Neural cell (in vitro differentiated cells): ENCODE results near the gene CMTM3.

Source experiments
- CTCF ChIP-seq: fragments of 450-650 bp; IDR thresholded peaks from 2 replicates; pipeline ENCODE4 v1.5.1; 2014; ENCODE audit warnings: antibody characterized with exemption, mild to moderate bottlenecking, moderate library complexity; ENCODE audit not compliant: poor library complexity, severe bottlenecking
- EZH2 ChIP-seq: fragments of 200-600, 300-800 bp; shearing (Covaris generic), sonication (generic); IDR thresholded peaks from 2 replicates; pipeline ENCODE4 v1.6.1; 2014; ENCODE audit warnings: antibody characterized with exemption, low read length, borderline replicate concordance, mild to moderate bottlenecking; ENCODE audit not compliant: insufficient read depth, poor library complexity, severe bottlenecking
- POLR2AphosphoS5 ChIP-seq: IDR thresholded peaks from 2 replicates; pipeline ENCODE4 v1.6.1; 2012
- REST ChIP-seq: IDR thresholded peaks from 2 replicates; pipeline ENCODE4 v1.6.1; 2012; ENCODE audit warnings: borderline replicate concordance
- SMC3 ChIP-seq: fragments of 450-650 bp; conservative IDR thresholded peaks from 2 replicates; pipeline ENCODE4 v1.6.1; 2014; ENCODE audit warnings: antibody characterized with exemption, mild to moderate bottlenecking, moderate library complexity; ENCODE audit not compliant: poor library complexity

GRCh38 chr16:66561381-66562080, 43.0 kb upstream of the CMTM3 start:
- no peak for TF ChIP-seq EZH2
- TF ChIP-seq CTCF = no peak
- no peak for TF ChIP-seq REST
- TF ChIP-seq SMC3 = no peak
- TF ChIP-seq POLR2AphosphoS5 = no peak
